Epithelial cell of proximal tubule (primary cell): ENCODE measurements around the gene PHACTR1. TPM values are rescaled to one million over a fixed set of nuclear protein-coding genes. Genes with fewer than 3 reads are reported as not detected.
A peak's percentile ranks its signal among the peaks of the same experiment; 100 is the strongest.

Experiments used
- DNase-seq: peaks from one replicate; pipeline ENCODE4 v3.0.0-alpha.2; 2011; ENCODE audit warnings: low read depth
- H3K4me3 ChIP-seq: 2 replicates; pipeline ENCODE4 v1.5.1; 2011; ENCODE audit warnings: low read depth, mild to moderate bottlenecking, low read length
- CTCF ChIP-seq: conservative IDR thresholded peaks from 2 replicates; pipeline ENCODE4 v1.5.1; 2012; ENCODE audit warnings: low read depth, mild to moderate bottlenecking, low read length
- total RNA-seq: library from RNA; depleted of rRNA; stranded (reverse); fragments of >200 nt; gene quantifications from 2 replicates; pipeline ENCODE4 v1.2.3, GENCODE V29; 2015

Gene PHACTR1
- total RNA-seq, 1 donor from 2014 or later: 0.98 TPM

DNA sequence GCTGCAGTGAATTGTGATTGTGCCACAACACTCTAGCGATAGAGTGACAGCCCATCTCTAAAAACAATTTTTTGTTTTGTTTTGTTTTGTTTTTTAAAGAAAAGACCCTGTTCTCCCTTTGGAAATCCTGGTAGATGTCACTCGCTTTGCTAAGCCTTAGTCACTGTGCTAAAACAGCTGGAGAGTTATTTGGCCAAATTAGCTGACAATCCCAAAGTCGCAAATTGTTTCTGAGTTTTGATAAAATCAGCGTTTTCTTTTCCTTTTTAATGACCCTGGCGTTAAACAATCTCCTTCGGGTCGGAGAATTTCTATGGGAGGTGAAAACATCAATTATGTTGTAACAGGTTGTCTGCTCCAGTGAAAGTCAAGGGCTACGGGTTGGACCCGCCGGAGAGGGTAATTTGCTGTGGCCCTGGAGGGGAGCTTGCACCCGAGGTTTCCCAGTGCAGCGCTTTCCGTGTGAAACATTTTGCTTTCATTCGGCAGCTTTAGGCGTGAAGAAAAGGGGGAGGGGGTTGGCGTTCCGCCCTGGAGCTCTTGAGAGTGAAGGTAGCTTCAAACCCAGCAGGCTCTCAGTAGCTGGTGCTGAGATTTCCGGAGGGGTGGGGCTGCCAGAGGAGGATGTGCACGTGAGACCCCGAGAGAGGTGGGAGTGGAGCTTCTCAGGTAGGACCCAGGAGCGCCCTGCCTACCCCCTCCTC lies 296.6 kb downstream of the PHACTR1 start:
- TF ChIP-seq CTCF: no peak
- no peak for DNase-seq
- H3K4me3 ChIP-seq: peak overlapping the region; percentile 49

GRCh38 chr6:13013681-13014503 lies 297.3 kb downstream of the PHACTR1 start:
- no peak for DNase-seq
- H3K4me3 ChIP-seq: peak overlapping the region; percentile 49
- TF ChIP-seq CTCF: no peak

DNA sequence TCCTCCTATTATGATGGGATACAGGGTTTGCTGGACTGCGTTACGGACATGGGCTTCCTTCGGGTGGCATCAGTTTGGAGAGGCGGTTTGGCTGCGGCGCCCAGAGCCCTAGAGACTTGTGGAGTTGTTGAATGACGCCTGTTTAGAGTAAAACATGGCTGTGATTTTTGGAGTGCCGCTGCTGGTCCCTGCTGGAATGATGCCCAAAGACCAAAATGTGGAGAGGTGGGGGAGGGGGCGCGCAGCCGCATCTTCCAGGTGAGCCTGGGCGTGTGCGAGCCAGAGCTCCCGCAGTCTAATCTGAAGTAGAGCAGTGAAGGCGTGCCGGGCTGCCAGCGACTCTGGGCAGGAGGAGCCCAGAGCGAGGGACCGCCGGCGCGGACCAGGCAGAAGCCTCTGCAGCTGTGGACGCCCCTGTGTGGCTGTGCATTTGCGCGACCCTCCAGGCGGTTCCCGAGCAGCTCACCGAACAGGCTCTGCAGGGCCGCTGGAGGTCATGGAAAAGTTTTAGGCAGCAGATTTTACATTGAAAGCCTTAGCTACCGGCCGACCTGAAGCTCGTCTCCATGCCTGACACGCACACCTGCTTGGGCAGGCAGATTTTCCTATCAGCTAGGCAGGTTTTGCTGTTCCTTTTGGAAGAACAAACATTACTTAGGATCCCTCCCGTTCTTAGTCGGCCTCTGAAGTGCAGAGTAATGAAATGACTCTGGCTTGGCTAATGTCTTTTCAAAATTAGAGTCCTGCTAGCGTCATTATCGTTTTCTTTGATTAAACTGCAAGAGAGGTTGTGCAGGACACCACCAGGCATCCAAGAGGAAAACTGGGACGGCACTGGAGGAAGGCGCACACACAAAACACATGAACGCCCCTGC lies 298.2 kb downstream of the PHACTR1 start:
- H3K4me3 ChIP-seq: peak overlapping the region; percentile 49
- DNase-seq: no peak
- TF ChIP-seq CTCF: no peak

DNA sequence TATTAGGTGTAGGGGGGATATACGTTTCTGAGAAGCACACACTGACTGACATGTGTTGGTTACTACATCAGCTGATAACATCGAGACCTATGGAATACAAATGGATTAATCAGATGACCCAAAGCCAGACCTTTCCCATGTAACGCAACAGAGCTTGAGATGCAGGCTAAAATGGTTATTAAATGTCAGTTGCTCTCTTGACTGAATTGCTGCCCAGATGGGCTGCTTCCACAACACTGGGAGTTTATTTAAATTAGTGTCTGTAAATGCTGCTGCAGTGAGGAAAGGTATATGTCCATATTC lies 298.8 kb downstream of the PHACTR1 start:
- DNase-seq: no peak
- TF ChIP-seq CTCF: no peak
- no peak overlapping the region for H3K4me3 ChIP-seq

DNA sequence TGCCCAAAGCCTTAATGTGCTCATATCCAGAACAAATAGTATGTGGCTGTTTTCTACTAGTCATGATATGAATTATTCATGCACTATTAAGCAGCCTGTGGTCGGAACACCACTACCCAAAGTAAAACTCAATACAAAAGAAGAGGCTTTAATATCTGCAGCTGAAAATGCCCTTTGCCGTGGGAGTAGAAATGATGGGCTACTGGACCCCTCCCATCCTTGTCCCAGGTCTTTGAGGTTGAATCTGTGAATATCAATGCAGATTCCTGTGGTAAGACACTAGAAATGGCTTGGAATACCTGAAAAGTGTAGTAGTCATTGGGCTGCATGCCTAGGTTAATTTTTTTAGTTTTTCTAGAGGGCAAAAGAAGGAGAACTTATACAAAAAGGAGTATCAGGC lies 308.0 kb downstream of the PHACTR1 start:
- DNase-seq: no peak
- TF ChIP-seq CTCF: no peak
- H3K4me3 ChIP-seq: no peak overlapping the region

DNA sequence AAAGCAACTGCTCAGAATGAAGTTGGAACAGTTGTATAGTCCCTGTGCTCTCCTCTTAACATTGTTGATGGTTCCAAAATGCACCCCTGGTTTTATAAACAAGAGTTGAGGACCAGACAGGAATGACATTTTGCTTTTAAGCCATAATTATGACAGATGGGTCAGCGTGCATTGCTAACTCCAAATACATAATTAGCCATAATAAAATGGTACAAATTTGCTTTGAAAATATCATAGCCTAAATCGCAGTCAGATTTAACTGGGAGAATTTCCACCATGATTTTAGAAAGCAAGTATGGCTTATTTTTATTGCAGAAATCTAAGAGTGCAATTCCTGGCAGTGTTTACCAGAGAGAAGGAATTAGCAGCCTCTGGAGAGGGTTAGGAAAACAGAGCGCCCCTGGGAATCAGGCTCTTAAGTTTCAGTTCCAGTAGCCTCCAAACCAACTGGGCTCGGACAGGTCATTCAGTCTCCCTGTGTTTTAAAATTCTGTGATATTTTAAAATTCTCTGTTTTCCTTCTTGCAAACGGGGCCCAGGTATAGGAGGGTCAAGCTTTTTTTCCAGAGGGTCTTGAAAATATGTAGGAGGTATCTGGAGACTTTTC lies 309.4 kb downstream of the PHACTR1 start:
- H3K4me3 ChIP-seq: no peak overlapping the region
- DNase-seq: no peak
- TF ChIP-seq CTCF: no peak
